ENCODE data around the gene PRX.
A peak's percentile ranks its signal among the peaks of the same experiment; 100 is the strongest.
"Not testable (repeated sequence)": the region's sequence is repeated elsewhere in the genome, so short reads cannot be mapped to it uniquely, and the experiment has no call there.

The PRX gene

GRCh38 chr19:40413291-40413845 lies at the start of gene PRX:
PRX (minus strand) TSS chr19:40413378; CDS start chr19:40407932, 5,446 bp downstream.
- no peak for DNase-seq (ENCODE audit: low read depth)

GRCh38 chr19:40461669-40462221 lies 48.6 kb upstream of the PRX start:
- DNase-seq (ENCODE audit: low read depth), result no peak

GRCh38 chr19:40460185-40460584 lies 47.0 kb upstream of the PRX start:
- DNase-seq (ENCODE audit: low read depth), result no peak

GRCh38 chr19:40458597-40458974 lies 45.4 kb upstream of the PRX start:
- no peak for DNase-seq (ENCODE audit: low read depth)

GRCh38 chr19:40457953-40458596 lies 44.9 kb upstream of the PRX start:
- no peak for DNase-seq (ENCODE audit: low read depth)

GRCh38 chr19:40457048-40457447 lies 43.9 kb upstream of the PRX start:
- no peak for DNase-seq (ENCODE audit: low read depth)

- DNase-seq (ENCODE audit: low read depth), result not testable (repeated sequence)
Observed at GRCh38 chr19:40453943-40454342, 40.8 kb upstream of the PRX start.

GRCh38 chr19:40453151-40453735 lies 40.1 kb upstream of the PRX start:
- DNase-seq (ENCODE audit: low read depth), result no peak

- no peak for DNase-seq (ENCODE audit: low read depth)
Observed at GRCh38 chr19:40452016-40452415, 38.8 kb upstream of the PRX start.

- DNase-seq (ENCODE audit: low read depth), result no peak
Observed at GRCh38 chr19:40450664-40451063, 37.5 kb upstream of the PRX start.

- DNase-seq (ENCODE audit: low read depth), result no peak
Observed at GRCh38 chr19:40449506-40449905, 36.3 kb upstream of the PRX start.

GRCh38 chr19:40446263-40446784 lies 33.1 kb upstream of the PRX start:
- no peak for DNase-seq (ENCODE audit: low read depth)

GRCh38 chr19:40445780-40446262 lies 32.6 kb upstream of the PRX start:
- no peak for DNase-seq (ENCODE audit: low read depth)

- DNase-seq (ENCODE audit: low read depth), result no peak
Observed at GRCh38 chr19:40444825-40445312, 31.7 kb upstream of the PRX start.

GRCh38 chr19:40444000-40444824 lies 31.0 kb upstream of the PRX start, which contains the start of gene SERTAD3:
SERTAD3 (minus strand) TSS chr19:40444335; CDS start chr19:40442080, 2,255 bp downstream.
- peak; percentile 83 for DNase-seq (ENCODE audit: low read depth)

GRCh38 chr19:40443131-40443999 lies 30.2 kb upstream of the PRX start:
- peak; percentile 98 for DNase-seq (ENCODE audit: low read depth)

- DNase-seq (ENCODE audit: low read depth), result peak; percentile 39
Observed at GRCh38 chr19:40442328-40443130, 29.4 kb upstream of the PRX start.

- no peak for DNase-seq (ENCODE audit: low read depth)
Observed at GRCh38 chr19:40441719-40442253, 28.6 kb upstream of the PRX start.

- DNase-seq (ENCODE audit: low read depth), result no peak
Observed at GRCh38 chr19:40438284-40438683, 25.1 kb upstream of the PRX start.

Data from CMK (cell line).